ENCODE measurements around the gene CHRNA4.

DNA sequence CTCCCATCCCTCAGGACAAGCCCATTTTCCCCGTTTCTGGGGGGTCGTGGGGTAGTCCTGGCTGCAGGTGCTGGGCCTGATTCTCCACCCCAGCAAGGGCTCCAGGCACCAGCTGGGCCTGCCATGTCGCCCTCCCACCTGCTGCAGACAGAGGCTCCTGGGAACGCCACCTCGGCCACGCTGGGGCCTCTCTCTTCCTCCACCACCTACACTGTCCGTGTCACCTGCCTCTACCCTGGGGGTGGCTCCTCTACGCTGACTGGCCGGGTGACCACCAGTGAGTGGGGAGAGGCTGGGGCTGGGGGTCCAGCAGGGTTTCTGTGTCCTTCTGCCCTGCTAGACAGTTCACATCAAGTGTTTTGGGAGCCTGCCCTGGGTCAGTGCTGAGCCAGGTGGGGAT, 48.9 kb downstream of the CHRNA4 start:
- TF ChIP-seq, protein P1, sequence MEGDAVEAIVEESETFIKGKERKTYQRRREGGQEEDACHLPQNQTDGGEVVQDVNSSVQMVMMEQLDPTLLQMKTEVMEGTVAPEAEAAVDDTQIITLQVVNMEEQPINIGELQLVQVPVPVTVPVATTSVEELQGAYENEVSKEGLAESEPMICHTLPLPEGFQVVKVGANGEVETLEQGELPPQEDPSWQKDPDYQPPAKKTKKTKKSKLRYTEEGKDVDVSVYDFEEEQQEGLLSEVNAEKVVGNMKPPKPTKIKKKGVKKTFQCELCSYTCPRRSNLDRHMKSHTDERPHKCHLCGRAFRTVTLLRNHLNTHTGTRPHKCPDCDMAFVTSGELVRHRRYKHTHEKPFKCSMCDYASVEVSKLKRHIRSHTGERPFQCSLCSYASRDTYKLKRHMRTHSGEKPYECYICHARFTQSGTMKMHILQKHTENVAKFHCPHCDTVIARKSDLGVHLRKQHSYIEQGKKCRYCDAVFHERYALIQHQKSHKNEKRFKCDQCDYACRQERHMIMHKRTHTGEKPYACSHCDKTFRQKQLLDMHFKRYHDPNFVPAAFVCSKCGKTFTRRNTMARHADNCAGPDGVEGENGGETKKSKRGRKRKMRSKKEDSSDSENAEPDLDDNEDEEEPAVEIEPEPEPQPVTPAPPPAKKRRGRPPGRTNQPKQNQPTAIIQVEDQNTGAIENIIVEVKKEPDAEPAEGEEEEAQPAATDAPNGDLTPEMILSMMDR (IDR thresholded peaks at IDR 0.05): no peak
- no peak for TF ChIP-seq POLR2AphosphoS5 (IDR thresholded peaks at IDR 0.05; ENCODE audit: low read depth, low read length)
- TF ChIP-seq TCF7L2 (IDR thresholded peaks at IDR 0.05; ENCODE audit: low read depth, low read length): no peak
